Epithelial cell of esophagus (primary cell): ENCODE data around the gene CPAMD8.

Experiments used
- DNase-seq: peaks from one replicate; pipeline ENCODE4 v3.0.0; 2010; ENCODE audit warnings: low read depth
- H3K4me3 ChIP-seq: 2 replicates; pipeline ENCODE4 v1.5.1; 2011; ENCODE audit warnings: mild to moderate bottlenecking, low read length, control low read depth
- TF ChIP-seq, protein P1 (sequence below): IDR thresholded peaks from 2 replicates; pipeline ENCODE4 v1.5.1; 2011; ENCODE audit warnings: low read depth, mild to moderate bottlenecking, low read length, control low read depth, inconsistent platforms; ENCODE audit not compliant: insufficient read depth; ENCODE audit errors: missing control alignments

The CPAMD8 gene

DNA sequence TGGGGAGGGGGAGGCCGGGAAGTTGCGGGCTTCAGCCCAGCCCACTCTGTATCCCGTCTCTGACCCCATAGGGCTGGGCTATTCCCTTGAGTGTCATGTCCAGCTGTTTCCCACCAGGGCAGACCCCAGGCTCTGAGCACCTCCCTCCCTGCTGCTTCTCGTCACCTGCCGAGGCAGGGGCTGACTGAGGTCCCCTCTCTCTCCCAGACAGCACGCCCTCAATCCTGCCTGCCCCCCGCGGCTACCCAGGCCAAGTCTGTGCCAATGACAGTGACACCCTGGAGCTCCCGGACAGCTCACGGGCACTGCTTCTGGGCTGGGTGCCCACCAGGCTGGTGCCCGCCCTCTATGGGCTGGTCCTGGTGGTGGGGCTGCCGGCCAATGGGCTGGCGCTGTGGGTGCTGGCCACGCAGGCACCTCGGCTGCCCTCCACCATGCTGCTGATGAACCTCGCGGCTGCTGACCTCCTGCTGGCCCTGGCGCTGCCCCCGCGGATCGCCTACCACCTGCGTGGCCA is 137.2 kb downstream of the CPAMD8 start:
- TF ChIP-seq, protein P1, sequence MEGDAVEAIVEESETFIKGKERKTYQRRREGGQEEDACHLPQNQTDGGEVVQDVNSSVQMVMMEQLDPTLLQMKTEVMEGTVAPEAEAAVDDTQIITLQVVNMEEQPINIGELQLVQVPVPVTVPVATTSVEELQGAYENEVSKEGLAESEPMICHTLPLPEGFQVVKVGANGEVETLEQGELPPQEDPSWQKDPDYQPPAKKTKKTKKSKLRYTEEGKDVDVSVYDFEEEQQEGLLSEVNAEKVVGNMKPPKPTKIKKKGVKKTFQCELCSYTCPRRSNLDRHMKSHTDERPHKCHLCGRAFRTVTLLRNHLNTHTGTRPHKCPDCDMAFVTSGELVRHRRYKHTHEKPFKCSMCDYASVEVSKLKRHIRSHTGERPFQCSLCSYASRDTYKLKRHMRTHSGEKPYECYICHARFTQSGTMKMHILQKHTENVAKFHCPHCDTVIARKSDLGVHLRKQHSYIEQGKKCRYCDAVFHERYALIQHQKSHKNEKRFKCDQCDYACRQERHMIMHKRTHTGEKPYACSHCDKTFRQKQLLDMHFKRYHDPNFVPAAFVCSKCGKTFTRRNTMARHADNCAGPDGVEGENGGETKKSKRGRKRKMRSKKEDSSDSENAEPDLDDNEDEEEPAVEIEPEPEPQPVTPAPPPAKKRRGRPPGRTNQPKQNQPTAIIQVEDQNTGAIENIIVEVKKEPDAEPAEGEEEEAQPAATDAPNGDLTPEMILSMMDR, result no peak
- DNase-seq, result no peak
- H3K4me3 ChIP-seq, result no peak overlapping the region

DNA sequence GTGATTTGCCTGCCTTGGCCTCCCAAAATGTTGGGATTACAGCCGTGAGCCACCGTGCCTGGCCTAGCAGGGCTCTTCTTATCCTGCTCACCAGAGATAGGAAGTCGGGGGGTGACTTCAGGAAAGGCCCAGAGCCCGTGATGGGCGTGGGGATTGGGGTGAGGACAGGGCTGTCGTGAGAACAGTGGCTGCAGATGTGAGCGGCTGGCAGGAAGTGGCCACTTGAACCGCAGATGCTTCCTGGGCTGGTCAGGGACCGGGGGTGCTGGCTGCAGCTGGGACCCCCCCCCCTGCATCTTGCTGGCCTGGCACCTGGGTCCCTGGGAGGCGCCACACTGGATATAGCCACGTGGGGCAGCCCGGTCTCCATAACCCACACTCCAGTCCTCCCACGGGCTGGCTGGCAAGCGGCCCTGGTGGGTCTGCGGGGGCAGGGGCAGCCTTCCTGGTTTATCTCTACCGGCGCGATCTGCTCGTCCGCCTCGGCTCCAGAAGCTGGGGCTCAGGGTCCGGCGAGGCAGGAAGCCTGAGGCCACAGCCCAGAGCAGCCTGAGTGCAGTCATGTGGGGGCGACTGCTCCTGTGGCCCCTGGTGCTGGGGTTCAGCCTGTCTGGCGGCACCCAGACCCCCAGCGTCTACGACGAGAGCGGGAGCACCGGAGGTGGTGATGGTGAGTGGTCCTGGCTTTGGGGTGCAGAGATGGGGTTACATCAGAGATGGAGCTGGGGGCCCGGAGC is 137.8 kb downstream of the CPAMD8 start, which contains the start of gene F2RL3:
TSS of gene F2RL3 (plus strand) at position 371 of the 737 bp plus-strand sequence. CDS start at position 562, 191 bp downstream.
- no peak within 1 kb of the TSS for H3K4me3 ChIP-seq
- TF ChIP-seq, protein P1, result no peak
- DNase-seq, result no peak

DNA sequence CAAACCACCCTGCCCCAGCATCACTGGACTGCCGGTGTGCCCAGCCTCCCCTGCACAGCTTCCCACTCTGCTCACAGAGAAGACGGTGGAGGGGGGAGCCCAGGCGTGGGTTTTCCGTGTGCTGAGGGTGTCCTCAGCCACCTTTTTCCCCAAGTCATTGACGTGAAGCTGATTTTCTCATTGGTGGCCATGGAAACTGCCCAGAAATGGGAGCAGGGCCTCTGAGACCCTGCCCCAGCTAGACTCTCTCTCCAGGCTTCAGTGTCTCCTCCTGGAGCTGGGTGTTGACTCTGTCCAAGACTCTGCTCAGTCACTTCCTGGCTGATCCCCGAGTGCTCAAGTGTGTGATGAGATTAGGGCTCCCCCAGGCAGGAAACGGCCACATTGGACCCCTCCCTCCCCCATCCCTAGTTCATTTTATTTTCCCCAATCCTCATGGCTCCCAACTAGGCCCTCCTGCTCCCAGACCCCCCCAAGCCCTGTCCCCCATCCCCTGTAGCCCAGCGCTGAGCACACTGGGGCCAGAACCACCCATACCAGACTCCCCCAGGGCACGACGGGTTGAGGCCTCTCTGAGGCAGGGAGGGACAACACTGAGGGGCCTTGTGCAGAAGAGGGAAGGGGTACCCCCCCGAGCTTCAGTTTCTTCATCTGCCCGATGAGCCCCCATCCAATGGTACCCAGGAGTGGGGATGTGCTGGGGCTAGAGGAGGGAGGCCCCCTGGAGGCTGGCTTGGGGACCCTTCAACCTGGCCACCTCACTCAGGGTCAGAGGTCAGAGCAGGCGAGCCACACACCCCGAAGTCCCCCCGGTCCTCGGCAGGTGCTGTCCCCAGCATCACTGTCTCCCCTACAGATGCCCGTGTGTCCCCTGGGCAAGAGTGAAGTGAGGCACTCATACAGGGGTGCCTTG is 139.0 kb downstream of the CPAMD8 start:
- TF ChIP-seq, protein P1, result no peak
- no peak overlapping the region for H3K4me3 ChIP-seq
- DNase-seq, result no peak

DNA sequence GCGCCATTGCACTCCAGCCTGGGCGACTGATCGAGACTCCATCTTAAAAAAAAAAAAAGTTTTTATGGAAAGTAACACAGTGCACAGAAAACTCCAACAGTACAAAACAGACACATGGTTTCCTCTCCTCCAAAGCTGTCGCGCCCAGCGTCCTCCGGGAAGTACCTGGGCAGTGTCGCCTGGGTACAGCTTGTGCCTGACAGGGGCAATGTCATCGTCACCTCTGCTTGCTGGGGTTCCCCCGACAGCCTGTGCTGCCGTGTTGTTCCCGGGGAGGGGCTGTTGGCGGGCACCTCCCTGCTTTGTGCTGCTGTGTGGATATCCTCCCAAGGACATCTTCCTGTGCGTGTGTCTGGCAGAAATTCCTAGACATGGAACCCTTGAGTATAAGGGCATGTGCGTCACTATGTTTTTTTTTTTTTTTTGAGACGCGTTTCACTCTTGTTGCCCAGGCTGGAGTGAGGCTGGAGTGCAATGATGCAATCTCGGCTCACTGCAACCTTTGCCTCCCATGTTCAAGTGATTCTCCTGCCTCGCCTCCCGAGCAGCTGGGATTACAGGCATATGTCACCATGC is 140.2 kb downstream of the CPAMD8 start:
- H3K4me3 ChIP-seq, result no peak overlapping the region
- TF ChIP-seq, protein P1, result no peak
- DNase-seq, result peak; percentile 53

DNA sequence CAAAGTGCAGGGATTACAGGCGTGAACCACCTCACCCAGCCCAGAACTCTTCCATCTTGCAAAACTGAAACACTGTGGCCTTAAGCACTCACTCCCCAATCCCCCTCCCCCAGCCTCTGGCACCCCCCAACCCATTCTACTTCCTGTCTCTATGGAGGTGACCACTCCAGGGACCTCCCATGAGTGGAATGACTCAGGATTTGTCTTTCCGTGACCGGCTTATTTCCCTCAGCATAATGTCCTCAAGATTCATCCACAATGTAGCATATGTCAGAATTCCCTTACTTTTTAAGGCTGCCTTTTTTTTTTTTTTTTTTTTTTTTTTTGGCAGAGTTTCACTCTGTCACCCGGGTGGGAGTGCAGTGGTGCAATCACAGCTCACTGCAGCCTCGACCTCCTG is 141.4 kb downstream of the CPAMD8 start:
- TF ChIP-seq, protein P1, result no peak
- no peak for DNase-seq

DNA sequence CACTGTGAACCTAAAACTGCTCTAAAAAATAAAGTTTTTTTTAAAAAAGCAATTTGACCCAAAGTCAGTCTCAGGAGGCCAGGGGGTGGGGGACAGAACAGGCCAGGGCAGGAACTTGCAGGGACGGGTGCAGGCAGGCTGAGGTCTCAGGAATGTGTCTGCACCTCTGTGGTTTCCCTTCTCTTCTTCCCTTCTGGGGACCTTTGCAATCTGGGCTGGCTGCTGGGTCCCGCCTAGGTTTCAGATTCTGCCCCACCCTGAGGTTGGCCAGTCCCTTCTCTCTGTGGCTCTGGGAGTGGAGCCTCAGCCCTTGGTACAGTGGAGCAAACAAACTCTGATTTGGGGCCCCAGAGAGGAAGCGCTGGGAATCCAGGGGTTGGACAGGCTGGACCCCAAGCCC is 143.1 kb downstream of the CPAMD8 start:
- no peak overlapping the region for H3K4me3 ChIP-seq
- peak; percentile 57 for DNase-seq
- TF ChIP-seq, protein P1, result no peak

More for the DNA sequence above, 141.4 kb downstream of the CPAMD8 start:
- H3K4me3 ChIP-seq, result no peak overlapping the region
